ENCODE data around the gene PPP1R8.

Gene PPP1R8

DNA sequence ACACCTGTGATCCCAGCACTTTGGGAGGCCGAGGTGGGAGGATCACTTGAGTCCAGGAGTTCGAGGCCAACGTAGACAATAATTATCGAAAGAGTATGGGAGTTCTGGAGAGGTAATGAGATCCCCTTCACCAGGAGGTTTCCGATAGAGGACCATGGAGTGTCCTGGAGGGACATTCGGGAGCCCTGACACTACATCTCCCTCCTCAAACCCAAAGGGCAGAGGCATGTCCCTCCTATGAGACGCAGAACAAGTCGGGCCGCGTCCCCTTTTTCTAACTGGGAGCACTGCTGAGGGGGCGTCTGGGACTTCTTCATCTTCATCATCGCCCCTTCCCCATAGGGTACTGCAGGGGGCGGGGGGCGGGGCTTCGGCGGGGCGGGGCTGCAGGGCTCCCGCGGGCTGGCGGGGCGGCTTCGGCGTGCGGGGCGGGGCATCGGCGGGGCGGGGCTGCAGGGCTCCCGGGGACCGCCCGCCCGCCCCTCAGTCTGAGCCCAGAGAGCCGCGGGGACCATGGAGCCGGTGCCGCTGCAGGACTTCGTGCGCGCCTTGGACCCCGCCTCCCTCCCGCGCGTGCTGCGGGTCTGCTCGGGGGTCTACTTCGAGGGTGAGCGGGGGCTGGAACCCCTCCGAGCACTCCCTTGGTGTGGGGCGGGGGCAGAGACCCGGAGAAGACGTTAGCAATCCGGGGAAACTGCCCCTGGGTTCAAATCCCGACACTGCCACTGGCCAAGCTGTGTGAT is 41.6 kb downstream of the PPP1R8 start, which contains the start of gene THEMIS2:
Gene THEMIS2 (plus strand): TSS at position 486 of the 743 bp plus-strand sequence. CDS start 28 bp downstream, at position 514.
- no peak for DNase-seq (ENCODE audit: low read depth)

GRCh38 chr1:27872802-27873551 is 42.4 kb downstream of the PPP1R8 start:
- DNase-seq (ENCODE audit: low read depth), result no peak

DNA sequence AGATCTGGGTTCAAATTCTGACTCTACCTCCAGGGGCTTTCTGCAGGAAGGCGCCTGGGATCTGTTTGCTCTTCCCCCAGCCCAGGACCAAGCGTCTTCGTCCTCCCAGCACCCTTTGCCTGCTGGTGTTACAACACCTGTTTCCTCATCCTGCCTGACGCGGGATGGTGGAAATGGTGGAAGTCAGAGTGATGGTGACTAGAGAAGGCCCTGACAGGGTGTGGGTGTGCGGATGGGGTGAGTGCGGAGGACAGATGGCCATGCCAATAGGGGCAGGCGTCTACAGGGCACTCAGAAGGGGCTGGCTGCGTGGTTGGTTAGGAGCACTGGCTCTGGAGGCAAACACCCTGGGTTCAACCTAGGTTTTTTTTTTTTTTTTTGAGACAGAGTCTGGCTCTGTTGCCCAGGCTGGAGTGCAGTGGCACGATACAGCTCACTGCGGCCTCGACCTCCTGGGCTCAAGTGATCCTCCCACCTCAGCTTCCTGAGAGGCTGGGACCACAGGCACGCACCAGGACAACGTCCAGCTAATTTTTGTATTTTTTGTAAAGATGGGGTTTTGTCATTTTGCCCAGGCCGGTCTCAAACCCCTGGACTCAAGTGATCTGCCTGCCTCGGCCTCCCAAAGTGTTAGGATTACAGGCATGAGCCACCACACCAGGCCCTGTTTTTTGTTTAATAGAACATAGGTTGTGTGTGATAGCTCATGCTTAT is 43.2 kb downstream of the PPP1R8 start:
- DNase-seq (ENCODE audit: low read depth), result no peak

- DNase-seq (ENCODE audit: low read depth), result no peak
Measured at GRCh38 chr1:27876341-27877114, 45.9 kb downstream of the PPP1R8 start.

DNA sequence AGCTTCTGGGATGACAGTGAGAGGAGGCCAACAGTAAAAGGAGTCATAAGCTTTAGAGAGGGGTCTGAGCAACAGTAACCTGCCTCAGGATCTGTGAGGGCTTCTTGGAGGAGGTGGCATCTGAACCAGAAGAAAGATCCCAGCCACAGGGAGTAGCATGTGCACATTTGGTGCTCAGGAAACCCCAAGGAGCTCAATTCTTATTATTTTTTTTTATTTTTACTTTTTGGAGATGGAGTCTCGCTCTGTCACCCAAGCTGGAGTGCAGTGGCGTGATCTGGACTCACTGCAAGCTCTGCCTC is 46.5 kb downstream of the PPP1R8 start:
- DNase-seq (ENCODE audit: low read depth), result no peak

- no peak for DNase-seq (ENCODE audit: low read depth)
Measured at GRCh38 chr1:27878039-27878438, 47.5 kb downstream of the PPP1R8 start.

GRCh38 chr1:27878787-27879335 is 48.3 kb downstream of the PPP1R8 start:
- DNase-seq (ENCODE audit: low read depth), result no peak

GRCh38 chr1:27879374-27880082 is 48.9 kb downstream of the PPP1R8 start:
- no peak for DNase-seq (ENCODE audit: low read depth)

DNA sequence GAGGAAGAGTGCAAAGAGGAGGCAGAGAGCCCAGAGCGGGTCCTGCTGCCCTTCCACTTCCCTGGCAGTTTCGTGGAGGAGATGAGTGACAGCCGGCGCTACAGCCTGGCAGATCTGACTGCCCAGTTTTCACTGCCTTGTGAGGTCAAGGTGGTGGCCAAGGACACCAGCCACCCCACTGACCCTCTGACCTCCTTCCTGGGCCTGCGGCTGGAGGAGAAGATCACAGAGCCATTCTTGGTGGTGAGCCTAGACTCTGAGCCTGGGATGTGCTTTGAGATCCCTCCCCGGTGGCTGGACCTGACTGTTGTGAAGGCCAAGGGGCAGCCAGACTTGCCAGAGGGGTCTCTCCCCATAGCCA is 51.9 kb downstream of the PPP1R8 start:
- DNase-seq (ENCODE audit: low read depth), result no peak

DNA sequence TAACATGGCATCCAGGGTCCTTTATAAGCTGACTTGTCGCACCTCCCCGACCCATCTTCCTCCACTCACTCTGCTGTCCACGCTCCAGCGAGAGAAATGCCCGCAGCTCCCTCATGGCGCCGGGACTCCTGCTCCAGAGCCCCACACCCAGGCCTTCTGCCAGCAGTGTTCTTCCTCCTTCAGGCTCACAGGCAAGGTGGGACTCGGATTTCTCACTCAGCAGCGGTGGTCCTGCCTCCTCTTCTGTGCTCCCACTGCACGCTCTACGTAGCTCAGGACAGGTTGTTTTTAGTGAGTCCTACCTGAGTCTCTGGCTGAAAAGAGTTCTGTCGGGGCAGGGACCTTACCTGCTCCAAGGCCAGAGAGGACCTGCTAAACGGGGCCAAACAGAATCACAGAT is 53.0 kb downstream of the PPP1R8 start:
- no peak for DNase-seq (ENCODE audit: low read depth)

DNA sequence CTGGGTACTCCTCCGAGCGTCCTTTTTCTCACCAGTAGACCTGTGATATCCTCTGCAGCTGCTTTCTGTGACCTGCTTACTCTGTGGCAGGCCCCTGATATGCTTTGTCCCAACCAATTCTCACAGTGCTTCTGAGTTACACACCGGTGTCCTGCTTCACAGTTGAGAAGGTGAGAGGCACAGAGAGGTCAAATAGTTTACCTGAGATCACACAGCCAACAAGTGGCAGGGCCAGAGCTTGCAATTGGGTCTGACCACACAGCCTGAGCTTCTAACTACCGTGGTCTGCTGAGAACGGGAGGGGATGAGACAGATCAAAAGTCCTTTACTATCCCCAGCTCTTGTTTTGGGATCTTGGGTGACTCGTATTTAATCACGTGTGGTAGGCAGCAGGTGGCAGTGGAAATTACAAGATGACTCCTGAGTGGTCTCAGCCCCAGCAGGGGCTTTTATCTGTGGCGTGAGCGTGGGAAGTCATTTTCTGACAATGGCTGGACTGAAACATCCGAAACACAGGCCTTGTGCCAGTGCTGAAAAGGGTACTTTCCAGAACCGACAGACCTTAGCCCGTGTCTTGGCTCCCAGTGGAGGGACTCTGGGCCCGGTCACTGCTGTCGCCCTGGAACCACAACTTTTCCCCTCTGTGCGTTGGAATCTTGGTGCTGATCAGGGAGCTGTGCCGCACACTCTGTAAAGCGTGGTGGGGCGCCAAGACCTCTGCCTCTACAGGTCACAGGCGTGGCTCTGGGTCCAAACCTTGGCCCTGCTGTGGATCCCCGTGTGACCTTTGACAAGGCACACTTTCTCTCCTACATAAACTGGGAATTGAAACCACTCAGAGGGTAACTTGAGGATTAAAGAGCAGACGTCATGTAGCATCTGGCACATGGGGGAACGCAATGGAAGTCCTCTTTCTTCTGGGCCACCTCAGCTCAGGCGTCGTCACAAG is 53.7 kb downstream of the PPP1R8 start:
- DNase-seq (ENCODE audit: low read depth), result no peak

DNA sequence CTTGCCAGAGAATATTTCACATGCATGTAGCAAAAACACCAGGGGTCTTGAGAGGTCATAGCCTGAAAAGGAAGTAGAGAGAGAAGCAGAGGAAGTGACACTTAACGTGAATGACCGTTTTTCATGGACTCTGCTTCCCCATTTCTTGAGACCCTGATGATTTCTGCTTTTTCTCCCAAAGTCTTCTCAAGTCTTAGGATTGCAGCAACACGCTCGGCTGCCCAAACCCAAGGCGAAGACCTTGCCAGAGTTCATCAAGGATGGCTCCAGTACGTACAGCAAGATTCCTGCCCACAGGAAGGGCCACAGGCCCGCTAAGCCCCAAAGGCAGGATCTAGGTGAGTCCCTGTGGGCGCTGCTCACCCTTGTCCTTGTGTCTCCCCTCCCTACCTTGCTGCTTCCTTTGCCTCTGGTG is 54.5 kb downstream of the PPP1R8 start:
- no peak for DNase-seq (ENCODE audit: low read depth)

DNA sequence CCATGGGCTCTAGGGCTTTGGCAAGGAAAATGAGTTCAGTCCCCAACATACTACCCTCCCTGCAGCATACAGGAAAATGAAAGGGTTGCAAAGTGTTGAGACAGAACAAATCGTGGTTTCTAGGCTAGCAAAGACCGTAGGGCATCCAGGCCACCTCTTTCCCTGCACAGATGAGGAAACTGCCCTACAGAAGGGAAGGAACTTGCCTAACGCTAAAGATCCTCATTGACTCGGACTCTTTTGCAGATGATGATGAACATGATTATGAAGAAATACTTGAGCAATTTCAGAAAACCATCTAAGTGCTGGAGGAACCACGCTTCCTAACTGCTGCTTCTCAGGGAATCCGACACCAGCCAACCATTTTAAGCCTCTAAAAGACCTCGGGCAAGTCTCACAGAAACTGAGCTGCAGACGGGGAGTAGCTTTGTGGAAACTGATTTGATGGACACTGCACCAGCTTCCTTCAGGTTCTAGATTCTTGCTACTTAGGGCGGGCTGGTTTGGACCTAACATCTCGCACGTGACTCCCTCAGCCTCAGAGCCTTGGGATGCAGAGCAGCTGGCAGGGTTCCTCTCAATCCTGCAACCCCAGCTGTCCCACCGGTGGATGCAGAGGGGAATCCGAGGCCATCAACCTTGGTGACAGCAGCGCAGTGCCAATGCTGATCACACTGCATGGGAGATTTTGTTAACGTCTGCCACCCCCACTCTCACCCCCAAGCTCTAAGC is 55.2 kb downstream of the PPP1R8 start:
- no peak for DNase-seq (ENCODE audit: low read depth)

DNA sequence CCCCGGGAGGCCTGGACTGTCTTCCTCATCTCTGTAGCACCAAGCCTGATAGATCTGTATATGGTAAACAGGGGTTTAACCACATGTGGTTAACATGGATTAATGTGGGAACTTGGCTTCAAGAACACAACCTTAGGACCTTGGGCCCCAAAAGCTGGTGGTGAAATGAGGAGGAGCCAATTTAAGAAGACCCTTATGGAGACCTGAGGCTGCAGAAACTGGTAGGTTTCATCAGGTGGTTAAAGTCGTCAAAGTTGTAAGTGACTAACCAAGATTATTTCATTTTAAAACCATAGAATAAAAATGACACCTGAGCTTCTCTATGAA is 55.7 kb downstream of the PPP1R8 start:
- DNase-seq (ENCODE audit: low read depth), result no peak

GRCh38 chr1:27886744-27887143 is 56.2 kb downstream of the PPP1R8 start:
- no peak for DNase-seq (ENCODE audit: low read depth)

DNA sequence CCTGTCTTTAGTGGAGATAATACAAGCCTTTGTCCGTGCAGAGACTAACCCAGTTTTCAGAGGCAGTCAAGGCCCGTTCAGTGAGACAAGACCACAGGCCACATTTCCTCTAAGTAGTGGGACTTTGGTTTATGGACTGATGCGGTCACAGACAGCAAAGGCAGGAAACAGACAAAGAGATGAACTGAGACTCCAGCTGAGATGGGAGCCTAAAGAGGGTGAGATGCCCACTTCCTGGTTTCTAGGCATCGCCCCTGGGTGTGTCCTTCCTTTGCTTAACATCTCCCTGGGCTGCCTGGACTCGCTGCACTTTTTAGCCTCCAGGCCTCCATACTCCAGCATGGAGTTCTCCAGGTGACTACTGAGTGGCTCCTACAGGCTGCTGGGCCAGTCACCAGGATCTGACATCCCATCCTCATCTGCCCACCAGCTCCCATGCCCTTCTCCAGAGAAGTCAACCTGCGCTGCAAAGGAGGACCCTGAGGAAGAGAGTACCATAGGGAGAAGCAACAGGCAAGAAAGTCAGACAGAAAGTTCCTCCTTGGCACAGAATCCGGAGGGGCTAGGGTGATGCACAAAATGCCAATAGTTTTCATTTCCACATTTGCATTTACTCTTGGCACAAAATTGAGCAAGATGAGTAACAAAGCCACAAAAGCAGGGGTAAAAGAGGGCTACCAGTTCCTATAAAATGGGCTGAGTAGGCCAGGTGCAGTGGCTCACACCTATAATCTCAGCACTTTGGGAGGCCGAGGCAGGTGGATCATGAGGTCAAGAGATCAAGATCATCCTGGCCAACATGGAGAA is 56.8 kb downstream of the PPP1R8 start:
- DNase-seq (ENCODE audit: low read depth), result no peak

DNA sequence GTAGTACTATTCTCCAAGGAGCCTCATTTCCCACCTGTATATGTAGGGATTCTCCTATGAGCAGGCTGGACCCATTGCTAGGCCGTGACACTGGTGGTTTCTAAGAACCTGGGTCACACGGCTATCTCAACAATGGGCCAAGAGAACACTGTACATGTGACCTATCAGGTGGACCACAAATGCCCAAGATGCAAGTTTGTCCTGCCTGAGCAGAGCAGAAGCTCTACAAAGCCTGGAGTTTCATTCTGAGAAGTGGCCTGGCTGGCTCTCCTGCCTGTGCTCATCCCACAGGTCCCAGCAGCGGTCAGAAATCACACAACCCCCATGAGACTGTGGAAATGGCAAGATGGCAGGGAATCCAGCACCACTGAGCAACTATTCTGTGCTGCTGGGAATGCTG is 58.9 kb downstream of the PPP1R8 start:
- no peak for DNase-seq (ENCODE audit: low read depth)

- DNase-seq (ENCODE audit: low read depth), result no peak
Measured at GRCh38 chr1:27891196-27891889, 60.8 kb downstream of the PPP1R8 start.

Measured in HS-5 (cell line).